PC-3 (cell line): ENCODE results near the gene EFCAB9.

Experiments
- CTCF ChIP-seq: fragments of 300-600 bp; sonication (generic); conservative IDR thresholded peaks from 2 replicates; pipeline ENCODE4 v1.5.1; 2017; ENCODE audit warnings: antibody characterized with exemption, low read depth, mild to moderate bottlenecking, low read length
- EZH2 ChIP-seq: fragments of 300-600 bp; sonication (generic); IDR thresholded peaks from one replicate; pipeline ENCODE4 v1.6.1; 2017; ENCODE audit warnings: antibody characterized with exemption, mild to moderate bottlenecking, low read length; ENCODE audit not compliant: unreplicated experiment
- EZH2phosphoT487 ChIP-seq: fragments of 300-600 bp; sonication (generic); IDR thresholded peaks from 2 replicates; pipeline ENCODE4 v1.6.1; 2018; ENCODE audit warnings: mild to moderate bottlenecking, antibody characterized with exemption, low read length, borderline replicate concordance

GRCh38 chr5:172178301-172178987, 15.5 kb upstream of the EFCAB9 start:
- TF ChIP-seq CTCF (no peak), EZH2 (no peak), EZH2phosphoT487 (no peak)
